ENCODE data around the gene ITGB5. TPM values are rescaled to one million over a fixed set of nuclear protein-coding genes. Genes with fewer than 3 reads are reported as not detected.
A peak's percentile ranks its signal among the peaks of the same experiment; 100 is the strongest.

ITGB5 gene
- total RNA-seq, 1 experiment from 2014 or later = 146 TPM

DNA sequence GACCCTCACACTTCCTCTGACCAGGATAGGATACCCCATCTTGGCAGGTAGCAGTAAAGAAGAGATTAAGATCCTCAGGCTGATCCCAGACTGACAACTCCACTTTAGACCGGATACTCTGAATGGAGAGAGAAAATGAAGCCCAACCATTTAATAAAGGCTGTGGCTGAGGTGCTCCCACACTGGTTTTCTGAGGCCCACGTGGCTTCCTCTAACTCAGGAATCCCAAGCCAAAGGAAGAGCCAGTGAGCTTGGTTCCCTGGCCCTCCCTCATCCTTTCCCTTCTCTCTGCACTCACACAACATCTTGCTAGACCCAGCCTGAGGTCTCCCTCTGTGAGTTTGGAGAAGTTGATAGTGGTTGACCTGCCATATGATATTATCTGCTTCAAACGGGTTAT lies 78.1 kb downstream of the ITGB5 start:
- no peak overlapping the region for H3K23ac ChIP-seq (ENCODE audit: insufficient read length, low read depth, low read length)
- H3K9me3 ChIP-seq (ENCODE audit: control insufficient read depth, low read depth, low read length) = no peaks in the 10 kb centered on the region
- no peak overlapping the region for H3K18ac ChIP-seq (ENCODE audit: insufficient read length, low read depth, low read length)
- WGBS (ENCODE audit: extremely low coverage, insufficient read length, low lambda C conversion rate) = no CpG with 5 or more reads among the region's 3 CpGs
- no peak overlapping the region for H3K14ac ChIP-seq (ENCODE audit: insufficient read depth, low read length)
- H3K27me3 ChIP-seq (ENCODE audit: insufficient read depth, low read length) = no peaks in the 10 kb centered on the region
- H3K27ac ChIP-seq (ENCODE audit: insufficient read length, low read depth, low read length) = no peak overlapping the region
- H2BK120ac ChIP-seq (ENCODE audit: low read depth, low read length, poor library complexity, severe bottlenecking) = no peak overlapping the region
- no peaks in the 10 kb centered on the region for H3K27me3 Mint-ChIP-seq (ENCODE audit: low read depth)
- H3T11ph ChIP-seq (ENCODE audit: low read length) = no peak overlapping the region
- H4K91ac ChIP-seq (ENCODE audit: insufficient read length, low read depth, low read length) = no peak overlapping the region
- peaks cover 0 to 6% of the 10 kb centered on the region in 2 experiments; a peak in 1 of 4 replicates for H3K4me1 Mint-ChIP-seq
- H3K4me1 ChIP-seq (ENCODE audit: insufficient read depth, low read length) = no peaks in the 10 kb centered on the region
- no peak overlapping the region for H3K9ac ChIP-seq (ENCODE audit: extremely low read depth, insufficient read length, low read length)
- H3K79me1 ChIP-seq (ENCODE audit: insufficient read depth, low read depth, low read length, poor library complexity, severe bottlenecking) = no peaks in the 10 kb centered on the region
- H4K8ac ChIP-seq (replicated peaks; ENCODE audit: insufficient read length, low read depth, low read length) = no peak overlapping the region
- H3K56ac ChIP-seq (ENCODE audit: insufficient read length, low read depth, low read length) = no peak overlapping the region
- no peak overlapping the region for H3K4ac ChIP-seq (ENCODE audit: low read depth, low read length)
- no peaks in the 10 kb centered on the region for H3K9me3 Mint-ChIP-seq
- no peaks in the 10 kb centered on the region for H4K20me1 ChIP-seq (ENCODE audit: control insufficient read depth, insufficient read depth, insufficient read length)
- H3K4me3 Mint-ChIP-seq = no peak overlapping the region
- no peak overlapping the region for H3K4me2 ChIP-seq (ENCODE audit: insufficient read depth, insufficient read length, low read length)
- H2BK20ac ChIP-seq (ENCODE audit: low read depth, low read length, poor library complexity, severe bottlenecking) = no peak overlapping the region
- no peak overlapping the region for H2AK5ac ChIP-seq (ENCODE audit: insufficient read length, low read length)
- H3K36me3 Mint-ChIP-seq (ENCODE audit: insufficient read depth in 1 of 3, low read depth in 3 of 3) = peaks cover 11 to 57% (median 16%) of the 10 kb centered on the region in 3 experiments; a peak in 6 of 7 replicates
- TF ChIP-seq, protein P1, sequence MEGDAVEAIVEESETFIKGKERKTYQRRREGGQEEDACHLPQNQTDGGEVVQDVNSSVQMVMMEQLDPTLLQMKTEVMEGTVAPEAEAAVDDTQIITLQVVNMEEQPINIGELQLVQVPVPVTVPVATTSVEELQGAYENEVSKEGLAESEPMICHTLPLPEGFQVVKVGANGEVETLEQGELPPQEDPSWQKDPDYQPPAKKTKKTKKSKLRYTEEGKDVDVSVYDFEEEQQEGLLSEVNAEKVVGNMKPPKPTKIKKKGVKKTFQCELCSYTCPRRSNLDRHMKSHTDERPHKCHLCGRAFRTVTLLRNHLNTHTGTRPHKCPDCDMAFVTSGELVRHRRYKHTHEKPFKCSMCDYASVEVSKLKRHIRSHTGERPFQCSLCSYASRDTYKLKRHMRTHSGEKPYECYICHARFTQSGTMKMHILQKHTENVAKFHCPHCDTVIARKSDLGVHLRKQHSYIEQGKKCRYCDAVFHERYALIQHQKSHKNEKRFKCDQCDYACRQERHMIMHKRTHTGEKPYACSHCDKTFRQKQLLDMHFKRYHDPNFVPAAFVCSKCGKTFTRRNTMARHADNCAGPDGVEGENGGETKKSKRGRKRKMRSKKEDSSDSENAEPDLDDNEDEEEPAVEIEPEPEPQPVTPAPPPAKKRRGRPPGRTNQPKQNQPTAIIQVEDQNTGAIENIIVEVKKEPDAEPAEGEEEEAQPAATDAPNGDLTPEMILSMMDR (conservative IDR thresholded peaks at IDR 0.05) = no peak
- no peak overlapping the region for H2BK5ac ChIP-seq (ENCODE audit: insufficient read length, low read length)
- no peak for DNase-seq
- no peaks in the 10 kb centered on the region; the same call in 1 of the 2 replicates for H3K79me2 ChIP-seq (ENCODE audit: insufficient read depth, low read length)
- no peaks in the 10 kb centered on the region for H3K23me2 ChIP-seq (ENCODE audit: insufficient read length, low read depth, low read length, poor library complexity, severe bottlenecking)
- H3K27ac Mint-ChIP-seq = peak overlapping the region in 2 of 3 experiments; percentile 54 to 69; a peak in 4 of 7 replicates
- no peak overlapping the region for H2AFZ ChIP-seq (ENCODE audit: low read length)
- H2BK15ac ChIP-seq (ENCODE audit: low read depth, low read length) = no peak overlapping the region
- H4K5ac ChIP-seq (ENCODE audit: insufficient read length, low read depth, low read length) = no peak overlapping the region
- H2BK12ac ChIP-seq (ENCODE audit: insufficient read length, low read depth, low read length) = no peak overlapping the region
